Germinal center (tissue), 1 donor: ENCODE data around the gene IQCF2.
"Not testable (repeated sequence)": the region's sequence is repeated elsewhere in the genome, so short reads cannot be mapped to it uniquely, and the experiment has no call there.

Experiments used
- DNase-seq: peaks from one replicate; pipeline ENCODE4 v3.0.0; 2012; ENCODE audit warnings: mixed read lengths, low spot score

Gene IQCF2

GRCh38 chr3:51860703-51861665 is at the start of gene IQCF2:
IQCF2 (plus strand) TSS chr3:51861615; CDS start chr3:51861667, 52 bp downstream.
- DNase-seq, result no peak

GRCh38 chr3:51813539-51813938 is 47.9 kb upstream of the IQCF2 start:
- no peak for DNase-seq

DNA sequence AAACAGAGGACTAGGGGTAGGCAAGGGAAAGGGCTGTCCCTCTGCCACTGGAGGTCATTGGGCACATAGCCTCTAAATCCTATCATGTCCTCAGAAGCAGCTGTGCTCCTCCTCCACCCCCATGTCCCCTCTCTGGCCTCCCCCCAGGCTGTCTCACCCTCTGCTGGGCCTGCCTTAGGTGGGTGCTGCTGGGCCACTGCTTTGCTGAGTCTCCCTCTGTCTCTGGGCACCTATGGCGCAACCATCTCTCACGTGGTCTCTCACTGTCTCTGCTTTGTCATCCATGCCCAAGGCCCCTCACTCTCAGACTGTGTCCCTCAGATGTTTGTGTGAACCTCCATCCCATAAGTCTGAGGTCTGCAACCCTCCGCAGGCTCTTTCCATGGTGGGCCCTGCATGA is 47.4 kb upstream of the IQCF2 start:
- DNase-seq, result no peak

- no peak for DNase-seq
Observed at GRCh38 chr3:51815614-51816013, 45.8 kb upstream of the IQCF2 start.

DNA sequence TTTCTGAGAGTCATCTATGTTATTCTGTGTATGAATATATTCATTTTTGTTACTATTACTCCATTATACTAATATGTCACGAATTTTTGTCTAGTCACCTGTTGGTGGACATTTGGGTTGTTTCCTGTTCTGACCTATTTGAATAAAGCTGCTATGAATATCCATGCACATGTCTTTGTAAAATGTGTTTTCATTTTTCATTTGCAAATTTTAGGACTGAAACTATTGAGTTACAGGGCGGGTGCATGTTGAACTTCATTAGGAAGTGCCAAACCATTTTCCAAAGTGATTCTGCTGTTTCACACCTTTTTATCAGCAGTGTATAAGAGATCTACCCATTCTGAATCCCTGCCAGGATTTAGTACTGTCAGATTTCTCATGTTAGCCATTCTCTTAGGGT is 44.7 kb upstream of the IQCF2 start:
- DNase-seq, result no peak

DNA sequence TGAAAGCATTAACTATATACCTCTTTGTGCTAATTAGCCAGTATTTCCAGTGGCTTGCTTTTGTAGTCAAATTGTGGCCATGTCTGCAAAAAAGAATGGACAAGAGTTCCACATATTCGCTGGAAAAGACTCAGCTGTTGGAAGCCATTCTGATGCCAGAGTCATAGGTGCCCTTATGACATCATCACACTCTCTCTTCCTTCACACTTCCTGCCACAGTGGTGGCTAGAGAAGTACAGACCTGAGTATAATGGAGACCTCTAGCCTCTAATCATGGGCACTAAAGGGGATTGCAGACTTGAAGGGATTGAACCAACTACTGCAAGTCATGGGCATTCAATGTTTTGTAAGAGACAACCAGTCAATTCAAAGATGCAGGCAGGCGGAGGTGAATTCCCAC is 44.0 kb upstream of the IQCF2 start:
- DNase-seq, result no peak

- DNase-seq, result no peak
Observed at GRCh38 chr3:51819151-51819550, 42.3 kb upstream of the IQCF2 start.

GRCh38 chr3:51819709-51820406 is 41.6 kb upstream of the IQCF2 start:
- peak; percentile 26 for DNase-seq

- no peak for DNase-seq
Observed at GRCh38 chr3:51828297-51828696, 33.1 kb upstream of the IQCF2 start.

GRCh38 chr3:51830345-51830744 is 31.1 kb upstream of the IQCF2 start:
- DNase-seq, result no peak

- no peak for DNase-seq
Observed at GRCh38 chr3:51830836-51831385, 30.5 kb upstream of the IQCF2 start.

- no peak for DNase-seq
Observed at GRCh38 chr3:51836606-51837005, 24.8 kb upstream of the IQCF2 start.

DNA sequence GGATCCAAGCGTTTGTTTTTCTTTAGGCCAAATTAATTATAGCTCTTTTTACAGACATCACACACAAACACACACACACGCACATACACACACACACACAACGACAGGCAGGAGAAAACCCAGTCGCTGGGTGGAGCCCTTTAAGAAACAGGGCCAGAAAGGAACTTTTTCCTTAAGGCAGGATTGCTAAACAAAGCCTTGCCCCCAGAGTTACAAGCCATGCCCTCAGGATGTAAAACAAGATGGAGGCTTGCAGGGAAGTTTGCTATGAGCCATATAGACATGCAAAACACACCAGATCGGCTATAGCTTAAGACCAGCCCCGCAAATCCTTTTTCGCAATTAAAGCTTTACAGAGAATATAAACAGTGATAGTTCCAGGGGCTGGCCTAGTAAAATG is 16.3 kb upstream of the IQCF2 start:
- no peak for DNase-seq

DNA sequence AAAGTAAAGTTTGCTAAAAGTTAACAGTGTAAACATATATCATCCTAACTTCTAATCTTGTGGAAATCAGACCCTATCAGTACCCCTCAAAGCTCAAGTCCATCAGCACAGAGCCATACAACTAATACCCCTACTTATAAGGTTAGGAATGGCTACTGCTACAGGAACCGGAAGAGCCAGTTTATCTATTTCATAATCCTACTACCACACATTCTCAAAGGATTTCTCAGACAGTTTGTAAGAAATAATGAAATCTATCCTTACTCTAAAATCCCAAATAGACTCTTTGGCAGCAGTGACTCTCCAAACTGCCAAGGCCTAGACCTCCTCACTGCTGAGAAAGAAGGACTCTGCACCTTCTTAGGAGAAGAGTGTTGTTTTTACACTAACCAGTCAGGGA is 6.0 kb upstream of the IQCF2 start:
- not testable (repeated sequence) for DNase-seq

GRCh38 chr3:51862886-51863285 is 1.5 kb downstream of the IQCF2 start:
- DNase-seq, result no peak

DNA sequence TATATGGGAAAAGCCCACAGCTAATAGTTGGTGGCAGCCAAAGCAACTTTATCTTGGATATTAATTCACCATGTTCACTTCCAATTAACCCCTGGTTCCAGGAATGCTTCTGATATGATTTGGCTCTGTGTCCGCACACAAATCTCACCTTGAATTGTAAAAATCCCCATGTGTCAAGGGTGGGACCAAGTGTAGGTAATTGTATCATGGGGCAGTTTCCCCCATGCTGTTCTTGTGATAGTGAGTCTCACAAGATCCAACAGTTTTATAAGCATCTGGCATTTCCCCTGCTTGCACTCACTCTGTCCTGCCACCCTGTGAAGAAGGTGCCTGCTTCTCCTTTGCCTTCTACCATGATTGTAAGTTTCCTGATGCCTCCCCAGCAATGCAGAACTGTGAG is 7.5 kb downstream of the IQCF2 start:
- DNase-seq, result not testable (repeated sequence)

GRCh38 chr3:51869304-51869703 is 7.9 kb downstream of the IQCF2 start:
- DNase-seq, result no peak

- DNase-seq, result no peak
Observed at GRCh38 chr3:51873253-51873766, 11.9 kb downstream of the IQCF2 start.

GRCh38 chr3:51873876-51874275 is 12.5 kb downstream of the IQCF2 start:
- DNase-seq, result no peak

GRCh38 chr3:51874411-51874810 is 13.0 kb downstream of the IQCF2 start:
- DNase-seq, result no peak

DNA sequence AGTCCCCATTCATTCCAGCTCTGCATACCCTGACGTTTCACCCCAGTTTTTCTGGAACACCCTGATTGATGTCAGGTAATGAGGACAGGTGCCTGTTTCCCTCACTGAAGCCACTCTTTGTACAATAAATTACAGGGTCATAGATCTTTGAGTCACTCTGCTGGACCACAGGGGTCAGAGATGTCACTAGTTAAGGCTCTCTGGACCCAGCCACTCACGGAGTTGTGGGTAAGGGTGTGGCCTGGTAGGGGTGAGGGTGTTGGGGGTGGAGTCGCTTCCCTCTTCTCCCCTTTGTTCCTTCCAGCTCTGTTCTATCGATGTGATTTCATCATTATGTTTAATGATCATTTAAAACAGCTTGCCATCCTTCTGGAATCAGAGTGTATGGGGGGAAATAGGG is 13.5 kb downstream of the IQCF2 start:
- no peak for DNase-seq

GRCh38 chr3:51875501-51875900 is 14.1 kb downstream of the IQCF2 start, which contains the start of gene IQCF5:
IQCF5 (minus strand) TSS chr3:51875601; CDS start chr3:51875531, 70 bp downstream.
- DNase-seq, result no peak

GRCh38 chr3:51876186-51876585 is 14.8 kb downstream of the IQCF2 start:
- DNase-seq, result no peak
